HG03460 (cell line): ENCODE results near the gene REST.
A peak's percentile ranks its signal among the peaks of the same experiment; 100 is the strongest.

Experiments used
- ATAC-seq: cut with Tn5 transposase; IDR thresholded peaks from one replicate; pipeline ENCODE4 v1.9.1; 2021; ENCODE audit not compliant: unreplicated experiment

REST gene

GRCh38 chr4:56976283-56976836, 68.7 kb downstream of the REST start:
- ATAC-seq, result no peak

GRCh38 chr4:56976837-56977320, 69.2 kb downstream of the REST start:
- peak; percentile 24 for ATAC-seq

GRCh38 chr4:56977321-56978012, 69.8 kb downstream of the REST start, which contains the start of gene NOA1:
Gene NOA1 (minus strand): TSS chr4:56977606. CDS start chr4:56977585, 21 bp downstream.
- ATAC-seq, result peak; percentile 85

GRCh38 chr4:56978750-56979303, 71.1 kb downstream of the REST start, which contains the start of gene POLR2B:
Gene POLR2B (plus strand): TSS chr4:56978896. CDS start chr4:56978986, 90 bp downstream.
- peak; percentile 53 for ATAC-seq

GRCh38 chr4:56979421-56980072, 71.8 kb downstream of the REST start:
- ATAC-seq, result no peak

GRCh38 chr4:56981795-56982201, 74.1 kb downstream of the REST start:
- ATAC-seq, result no peak

GRCh38 chr4:56986192-56986591, 78.5 kb downstream of the REST start:
- no peak for ATAC-seq

- no peak for ATAC-seq
Measured at GRCh38 chr4:56986952-56987351, 79.3 kb downstream of the REST start.

GRCh38 chr4:56990109-56990905, 82.6 kb downstream of the REST start:
- no peak for ATAC-seq

GRCh38 chr4:56995525-56995924, 87.8 kb downstream of the REST start:
- ATAC-seq, result no peak

- no peak for ATAC-seq
Measured at GRCh38 chr4:56999751-57000150, 92.1 kb downstream of the REST start.

- no peak for ATAC-seq
Measured at GRCh38 chr4:57013543-57014120, 105.9 kb downstream of the REST start.
